Measurements from ENCODE around the gene IMPA2.
A peak's percentile ranks its signal among the peaks of the same experiment; 100 is the strongest.
"Not testable (repeated sequence)": the region's sequence is repeated elsewhere in the genome, so short reads cannot be mapped to it uniquely, and the experiment has no call there.

Gene IMPA2

DNA sequence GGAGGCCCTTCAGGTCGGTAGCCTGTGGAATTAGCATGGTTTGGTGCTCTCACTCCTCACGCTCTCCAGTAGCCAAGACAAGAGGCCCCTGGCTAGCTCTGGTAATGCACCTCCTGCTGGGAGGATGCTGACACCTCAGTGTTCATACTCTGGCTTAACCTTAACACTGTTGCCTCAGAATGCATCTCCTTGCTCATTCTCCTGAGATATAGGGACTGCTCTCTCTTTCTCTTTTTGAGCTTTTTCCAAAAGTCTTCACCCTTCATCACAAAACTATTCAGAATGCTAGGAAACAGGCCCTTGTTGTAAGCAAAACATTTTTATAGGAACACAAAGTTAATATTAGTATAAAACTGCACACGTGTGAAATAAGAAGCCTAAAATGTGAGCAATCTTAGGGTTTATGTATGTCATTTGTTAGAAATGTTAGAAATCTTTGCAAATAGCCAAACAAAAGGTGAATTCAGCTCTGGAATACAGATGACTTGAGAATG lies 17.3 kb upstream of the IMPA2 start:
- no peak for DNase-seq

DNA sequence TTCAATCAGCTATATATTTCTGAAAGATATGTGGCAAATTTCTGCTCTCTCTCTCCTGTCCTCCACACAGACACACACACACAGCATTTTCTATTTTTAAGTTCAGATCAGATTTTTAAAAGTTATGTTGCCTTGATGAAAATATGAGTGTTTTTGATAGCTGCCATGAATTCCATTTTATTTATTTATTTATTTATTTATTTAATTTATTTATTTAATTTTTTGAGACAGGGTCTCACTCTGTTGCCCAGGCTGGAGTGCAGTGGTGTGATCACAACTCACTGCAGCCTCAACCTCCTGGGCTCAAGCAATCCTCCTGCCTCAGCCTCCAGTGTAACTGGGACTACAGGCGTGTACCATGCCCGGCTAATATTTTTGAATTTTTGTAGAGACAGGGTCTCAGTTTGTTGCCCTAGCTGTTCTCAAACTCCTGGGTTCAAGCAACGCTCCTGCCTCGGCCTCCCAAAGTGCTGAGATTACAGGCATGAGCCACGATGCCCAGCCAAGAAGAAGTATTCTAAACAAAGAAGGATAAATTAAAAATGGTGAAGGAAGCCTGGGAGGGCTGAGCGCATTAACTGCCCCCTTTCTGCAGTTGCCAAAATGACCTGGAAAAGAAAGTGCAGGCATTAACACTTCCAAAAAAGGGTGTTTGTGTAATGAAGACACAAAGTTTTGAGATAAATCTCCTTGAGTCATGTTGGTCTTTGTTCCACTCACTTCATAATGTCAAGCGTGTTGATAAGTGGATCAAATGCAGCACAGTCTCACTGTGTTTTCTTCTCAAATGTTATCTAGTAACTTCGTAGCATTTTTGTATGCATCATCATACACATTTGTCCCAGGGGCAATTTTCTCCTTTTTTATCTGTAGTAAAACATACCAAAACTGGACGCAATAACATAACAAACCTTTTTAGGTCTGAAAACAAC lies 11.1 kb upstream of the IMPA2 start:
- DNase-seq, result no peak

DNA sequence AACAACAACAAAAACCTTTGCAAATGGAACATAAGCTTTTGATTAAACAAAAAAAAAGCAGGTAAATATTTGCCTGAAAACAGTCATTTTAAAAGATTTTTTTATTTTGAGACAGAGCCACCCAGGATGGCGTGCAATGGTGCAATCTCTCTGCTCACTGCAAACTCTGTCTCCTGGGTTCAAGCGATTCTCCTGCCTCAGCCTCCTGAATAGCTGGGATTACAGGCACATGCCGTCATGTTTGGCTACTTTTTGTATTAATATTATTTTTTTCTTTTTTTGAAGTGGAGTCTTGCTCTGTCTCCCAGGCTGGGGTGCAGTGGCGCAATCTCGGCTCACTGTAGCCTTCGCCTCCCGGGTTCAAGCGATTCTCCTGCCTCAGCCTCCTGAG lies 10.5 kb upstream of the IMPA2 start:
- DNase-seq, result not testable (repeated sequence)

DNA sequence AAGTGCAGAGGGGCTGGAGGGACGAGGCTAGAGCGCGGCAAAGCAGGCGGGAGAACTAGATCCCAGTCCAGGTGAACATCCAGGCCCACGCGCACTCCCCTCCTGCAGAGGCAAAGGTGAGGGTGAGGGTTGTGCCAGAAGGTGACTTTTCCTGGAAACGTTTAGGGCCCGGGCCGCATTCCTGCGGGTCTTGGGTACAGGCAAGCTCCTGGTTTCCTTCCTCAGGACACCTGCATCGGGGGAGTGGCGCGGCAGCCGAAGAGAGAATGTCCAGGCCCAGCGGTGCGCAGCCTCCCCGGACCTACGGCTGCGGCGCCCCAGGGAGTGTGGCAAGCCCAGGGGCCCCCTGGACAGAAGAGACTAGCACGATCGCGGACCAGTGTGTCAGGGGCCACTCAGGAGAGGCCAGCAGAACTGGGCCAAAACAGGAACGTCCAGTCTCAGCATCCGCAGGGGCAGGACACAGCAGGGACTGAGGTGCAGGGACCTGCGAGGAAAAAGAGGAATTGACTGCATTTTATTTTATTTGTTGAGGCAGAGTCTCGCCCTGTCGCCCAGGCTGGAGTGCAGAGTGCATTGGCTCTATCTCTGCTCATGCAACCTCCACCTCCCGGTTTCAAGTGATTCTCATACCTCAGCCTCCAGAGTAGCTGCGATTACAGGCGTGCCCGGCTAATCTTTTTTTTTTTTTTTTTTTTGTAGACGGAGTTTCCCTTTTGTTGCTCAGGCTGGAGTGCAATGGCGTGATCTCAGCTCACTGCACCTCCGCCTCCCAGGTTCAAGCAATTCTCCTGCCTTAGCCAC lies 8.7 kb upstream of the IMPA2 start:
- no peak for DNase-seq

DNA sequence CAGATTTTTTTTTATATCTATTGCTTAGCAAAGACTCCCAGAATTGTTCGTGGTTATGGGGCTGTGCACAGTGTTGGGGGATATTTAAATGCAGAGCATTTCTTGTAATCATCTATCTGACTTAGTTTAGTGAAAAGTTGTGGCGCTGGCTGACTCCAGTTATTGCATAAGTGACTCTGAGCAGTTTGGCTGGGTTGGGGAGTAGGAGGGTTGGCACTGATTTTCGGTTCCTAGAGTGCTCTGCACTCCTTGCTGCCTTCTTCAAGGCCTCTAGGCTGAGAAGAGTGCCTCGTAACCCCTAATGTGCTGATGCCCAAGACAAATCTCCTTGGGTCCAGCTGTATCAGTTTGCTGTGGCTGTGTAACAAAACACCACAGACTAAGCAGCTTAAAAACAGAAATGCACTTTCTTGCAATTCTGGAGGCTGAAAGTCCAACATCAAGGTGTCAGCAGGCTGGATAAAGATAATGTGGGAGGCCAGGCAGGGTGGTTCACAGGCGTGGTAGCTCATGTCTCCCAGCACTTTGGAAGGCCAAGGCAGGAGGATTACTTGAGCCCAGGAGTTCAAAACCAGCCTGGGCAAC lies 6.5 kb upstream of the IMPA2 start:
- no peak for DNase-seq

DNA sequence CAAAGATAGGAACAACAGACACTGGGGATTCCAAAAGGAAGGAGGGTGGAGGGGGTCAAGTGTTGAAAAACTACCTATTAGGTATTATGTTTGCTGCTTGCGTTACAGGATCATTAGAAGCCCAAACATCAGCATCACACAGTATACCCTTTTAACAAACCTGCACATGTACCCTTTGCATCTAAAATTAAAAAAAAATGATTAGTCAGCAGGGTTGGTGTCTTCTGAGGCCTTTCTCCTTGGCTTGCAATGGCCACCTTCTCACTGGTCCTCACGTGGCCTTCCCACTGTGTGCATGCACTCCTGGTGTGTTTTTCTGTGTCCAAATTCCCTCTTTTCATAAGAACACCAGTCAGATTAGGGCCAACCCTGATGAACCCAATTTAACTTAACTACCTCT lies 5.6 kb upstream of the IMPA2 start:
- DNase-seq, result no peak

DNA sequence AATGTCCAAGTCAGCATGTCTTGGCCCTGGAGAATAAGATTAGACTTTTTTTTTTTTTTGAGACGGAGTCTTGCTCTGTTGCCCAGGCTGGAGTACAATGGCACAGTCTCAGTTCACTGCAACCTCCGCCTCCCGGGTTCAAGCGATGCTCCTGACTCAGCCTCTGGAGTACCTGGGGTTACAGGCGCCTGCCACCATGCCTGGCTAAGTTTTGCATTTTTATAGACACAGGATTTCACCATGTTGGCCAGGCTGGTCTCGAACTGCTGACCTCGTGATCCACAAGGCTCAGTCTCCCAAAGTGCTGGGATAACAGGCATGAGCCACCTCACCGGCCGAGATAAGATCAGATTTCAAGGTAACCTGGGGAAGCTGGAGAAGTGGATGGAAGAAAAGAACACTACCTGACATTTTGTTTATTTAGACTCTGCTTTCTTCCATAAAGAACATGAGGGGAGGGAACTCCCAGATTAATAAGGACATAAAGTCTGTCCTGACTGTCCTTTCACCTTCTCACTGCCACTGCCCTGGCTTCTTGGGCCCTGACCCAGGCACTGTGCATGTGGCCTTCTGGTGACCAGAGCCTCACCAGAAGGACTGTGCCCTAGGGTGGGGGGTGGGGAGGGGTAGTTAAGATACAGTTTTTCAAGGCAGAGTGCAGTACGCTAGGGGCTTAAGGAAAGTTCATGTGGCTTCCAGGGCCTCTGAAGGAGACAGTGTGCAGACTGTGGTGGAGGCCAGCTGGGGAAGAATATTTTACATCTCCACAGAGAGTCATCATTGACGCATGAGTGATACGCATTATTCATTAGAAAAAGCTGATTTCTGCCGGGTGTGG lies 4.8 kb upstream of the IMPA2 start:
- DNase-seq, result no peak

DNA sequence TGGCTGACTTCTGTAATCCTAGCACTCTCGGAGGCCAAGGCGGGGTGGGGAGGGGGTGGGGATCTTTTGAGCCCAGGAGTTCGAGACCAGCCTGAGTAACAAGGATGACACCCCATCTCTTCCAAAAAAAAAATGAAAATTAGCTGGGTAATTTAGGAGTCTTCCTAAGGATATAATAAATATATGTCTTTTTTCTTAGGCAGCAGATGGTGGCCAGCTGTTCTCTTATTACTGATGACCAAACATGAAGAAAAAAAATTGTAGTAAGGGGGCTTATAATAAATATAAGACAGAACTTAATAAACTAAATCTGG lies 4.2 kb upstream of the IMPA2 start:
- no peak for DNase-seq

DNA sequence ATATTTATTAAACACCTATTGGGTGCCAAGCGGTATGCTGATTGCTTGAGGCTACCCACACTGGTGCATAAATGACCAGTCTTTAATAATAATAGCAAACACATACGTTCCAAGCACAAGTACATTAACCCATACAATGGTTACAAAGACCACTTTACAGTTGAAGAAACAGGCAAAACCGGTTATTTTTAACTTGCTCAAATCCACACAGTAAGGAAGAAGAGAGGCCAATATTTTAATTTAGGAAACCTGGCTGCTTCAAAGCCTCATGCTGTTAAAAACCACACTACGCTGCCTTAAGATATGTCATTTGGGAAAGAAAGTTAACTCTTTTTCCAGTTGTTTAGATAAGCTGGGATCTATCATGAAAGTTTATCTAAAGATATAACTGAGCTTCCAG lies 2.4 kb upstream of the IMPA2 start:
- no peak for DNase-seq

DNA sequence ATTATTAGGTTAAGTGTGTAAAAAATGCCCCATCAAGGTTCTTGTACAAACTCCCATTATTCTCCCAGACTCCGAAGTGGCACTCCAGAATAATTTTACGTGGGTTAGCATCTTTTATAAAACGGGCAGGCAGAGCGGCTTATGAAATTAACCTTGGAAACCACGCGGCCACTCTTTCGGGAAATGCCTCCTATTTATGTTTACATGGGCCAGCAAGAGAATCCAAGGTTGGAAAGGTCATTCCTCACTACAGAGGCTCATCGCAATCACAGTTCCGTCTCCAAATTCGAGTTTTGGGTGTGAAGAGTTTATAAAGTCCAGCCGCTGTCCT lies 1.2 kb upstream of the IMPA2 start:
- DNase-seq, result no peak

DNA sequence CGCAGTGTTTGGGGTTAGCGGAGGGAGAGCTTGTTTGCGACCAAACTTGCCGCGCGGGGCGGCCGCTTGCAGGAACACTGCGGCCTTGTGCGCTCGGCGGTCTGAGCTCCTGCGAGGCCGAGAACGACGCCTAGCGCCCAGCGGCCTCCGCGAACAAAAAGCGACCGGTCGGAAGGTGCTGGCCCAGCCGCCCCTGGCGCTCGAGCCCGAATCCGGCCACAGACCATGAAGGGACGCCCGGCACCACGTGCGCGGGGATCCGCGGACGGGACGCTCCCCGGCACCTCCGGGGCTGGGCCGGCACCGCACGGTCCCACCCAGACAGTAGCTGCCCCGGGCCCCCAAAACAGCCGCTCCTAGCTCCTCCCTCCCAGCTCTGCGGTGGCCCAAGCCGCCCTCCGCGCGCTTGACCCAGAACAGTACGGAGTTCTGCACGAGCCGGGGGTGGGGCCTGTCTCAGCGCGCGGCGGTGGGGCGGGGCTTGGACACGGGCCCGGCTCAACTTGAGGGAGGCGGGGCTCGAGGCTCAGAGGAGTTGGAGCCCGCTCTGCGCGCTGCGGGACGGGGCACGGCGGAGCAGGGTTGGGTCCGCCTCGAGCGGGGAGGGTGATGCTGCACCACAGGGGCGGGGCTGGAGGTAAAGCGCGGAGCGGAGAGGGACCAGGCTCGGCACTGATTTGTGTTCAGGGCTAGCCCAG lies 664 bp upstream of the IMPA2 start:
- DNase-seq, result peak; percentile 72

DNA sequence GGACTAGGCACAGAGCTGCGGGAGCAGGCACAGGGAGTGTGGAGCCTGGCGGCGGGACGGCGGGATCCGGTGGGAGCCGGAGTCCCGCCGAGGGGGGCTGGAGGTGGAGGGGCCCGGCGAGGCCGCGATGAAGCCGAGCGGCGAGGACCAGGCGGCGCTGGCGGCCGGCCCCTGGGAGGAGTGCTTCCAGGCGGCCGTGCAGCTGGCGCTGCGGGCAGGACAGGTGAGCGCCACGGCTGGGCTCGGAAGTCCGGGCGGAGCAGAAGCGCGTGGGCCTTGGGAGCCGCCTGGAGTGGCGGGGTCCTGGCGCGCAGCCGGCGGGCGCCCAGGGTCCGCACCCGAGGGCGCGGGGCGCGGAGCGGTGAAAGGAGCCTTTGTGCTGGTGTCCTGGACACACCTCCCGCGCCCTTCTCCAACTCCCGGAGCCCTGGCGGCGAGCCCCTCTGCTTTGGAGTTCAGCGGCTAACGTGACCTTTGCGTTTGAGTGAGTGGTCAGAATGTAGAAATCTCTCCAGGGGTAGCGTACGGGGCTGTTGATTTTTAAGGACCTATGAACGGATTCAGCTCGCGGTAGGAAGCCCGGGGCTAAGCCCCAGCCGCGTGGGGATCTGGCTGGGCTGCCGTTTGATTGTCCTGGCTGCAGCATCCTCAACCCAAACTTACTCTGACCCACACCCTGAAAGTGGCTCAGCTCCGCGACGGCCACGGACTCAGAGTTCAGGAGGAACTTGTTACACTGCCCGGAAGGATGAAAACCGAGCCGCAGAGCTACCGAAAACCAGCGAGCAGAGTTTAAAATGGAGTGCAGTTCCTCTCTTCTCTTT lies 448 bp downstream of the IMPA2 start:
- no peak for DNase-seq

DNA sequence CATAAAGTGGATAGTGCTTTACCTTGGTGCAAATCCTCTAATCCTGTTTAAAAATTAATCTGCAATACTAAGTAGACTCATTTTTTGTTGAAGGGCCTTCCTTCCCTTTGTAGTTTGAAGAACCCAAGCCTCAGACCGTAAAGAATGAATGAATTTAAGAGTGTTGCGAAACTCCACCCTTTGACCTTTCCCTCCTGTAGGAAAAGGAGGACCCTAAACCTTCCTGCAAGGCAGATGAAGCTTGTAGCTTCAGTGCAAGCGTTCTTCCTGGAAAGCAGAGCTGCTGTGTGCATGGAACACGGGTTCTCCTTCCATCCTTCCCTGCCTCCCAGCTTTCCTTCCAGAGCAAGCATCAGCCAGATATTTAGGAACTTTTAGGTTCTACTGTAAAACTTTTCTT lies 1.7 kb downstream of the IMPA2 start:
- DNase-seq, result no peak

DNA sequence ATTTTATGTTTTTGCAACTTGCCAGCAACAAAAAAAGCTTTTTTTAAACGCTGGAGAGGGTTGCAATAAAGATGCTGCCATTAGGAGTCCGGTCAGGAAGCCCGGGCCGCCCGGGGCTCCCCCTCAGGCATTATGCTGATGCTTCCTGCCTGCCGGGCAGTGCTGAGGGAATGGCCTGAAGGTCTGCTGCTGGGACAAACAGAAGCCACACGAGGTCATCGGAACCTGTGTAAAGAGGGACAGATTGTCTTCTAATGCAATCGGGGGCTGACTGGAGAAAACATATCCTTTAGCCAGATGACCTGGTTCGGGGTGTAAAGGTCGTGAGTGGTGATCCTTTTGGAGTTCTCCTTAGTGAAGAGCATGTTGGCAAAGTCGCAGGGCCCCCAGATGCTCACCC lies 2.3 kb downstream of the IMPA2 start:
- DNase-seq, result no peak

DNA sequence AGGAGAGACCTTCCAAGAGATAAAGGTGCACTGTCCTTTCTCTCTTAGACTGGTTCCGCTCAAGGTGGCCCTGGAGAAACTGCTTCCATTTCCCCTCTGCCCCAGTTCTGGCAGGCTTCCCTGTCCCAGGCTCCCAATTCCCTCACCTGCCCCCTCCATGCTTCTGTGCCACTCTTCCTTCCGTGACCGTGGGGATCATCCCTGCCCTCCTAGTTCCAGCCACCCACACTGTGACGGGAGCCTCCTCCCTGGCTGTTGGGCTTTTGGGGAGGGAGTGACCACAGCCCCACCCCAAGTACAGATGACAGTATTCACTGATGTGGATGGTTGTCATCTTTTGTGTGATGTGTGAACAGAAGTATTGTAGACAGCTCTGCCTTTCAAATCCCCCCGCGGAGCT lies 2.8 kb downstream of the IMPA2 start:
- DNase-seq, result no peak

DNA sequence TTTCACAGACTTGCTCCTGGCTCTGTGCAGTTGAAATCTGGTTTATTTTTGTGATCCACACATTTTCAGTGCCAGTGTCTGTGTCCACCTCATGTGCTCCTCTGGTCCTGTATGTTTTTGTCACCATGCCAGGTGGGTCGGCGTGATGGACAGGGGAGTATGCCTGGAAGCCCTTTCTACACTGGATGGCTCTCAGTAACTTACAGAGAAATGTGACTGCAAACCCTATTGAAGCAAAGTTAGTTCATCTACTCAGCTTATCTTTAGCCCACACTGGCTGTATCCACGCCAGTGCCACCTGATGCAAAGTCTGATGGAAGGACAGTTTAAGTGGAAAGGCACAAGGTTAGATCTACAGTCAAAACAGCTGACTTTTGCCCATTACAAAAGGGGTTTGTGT lies 4.3 kb downstream of the IMPA2 start:
- no peak for DNase-seq

DNA sequence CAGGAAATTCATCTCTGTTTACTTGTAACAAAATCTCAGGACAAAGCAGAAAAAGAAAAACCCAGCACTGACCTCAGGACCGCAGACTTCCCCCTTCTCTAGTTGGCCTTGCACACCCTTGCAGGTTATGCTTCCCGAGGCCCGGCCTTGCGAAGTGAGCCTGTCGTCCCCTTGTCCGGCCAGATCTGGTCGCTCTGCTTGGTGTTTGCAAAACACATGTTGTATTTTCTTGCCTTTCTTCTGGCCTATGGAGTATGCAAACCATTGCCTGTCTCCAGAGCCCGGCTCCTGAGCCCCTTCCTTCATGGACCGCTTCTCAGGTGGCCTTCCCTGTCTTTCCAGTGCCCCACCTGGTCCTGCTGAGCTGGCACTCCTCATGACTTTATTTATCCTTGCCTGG lies 4.8 kb downstream of the IMPA2 start:
- no peak for DNase-seq

DNA sequence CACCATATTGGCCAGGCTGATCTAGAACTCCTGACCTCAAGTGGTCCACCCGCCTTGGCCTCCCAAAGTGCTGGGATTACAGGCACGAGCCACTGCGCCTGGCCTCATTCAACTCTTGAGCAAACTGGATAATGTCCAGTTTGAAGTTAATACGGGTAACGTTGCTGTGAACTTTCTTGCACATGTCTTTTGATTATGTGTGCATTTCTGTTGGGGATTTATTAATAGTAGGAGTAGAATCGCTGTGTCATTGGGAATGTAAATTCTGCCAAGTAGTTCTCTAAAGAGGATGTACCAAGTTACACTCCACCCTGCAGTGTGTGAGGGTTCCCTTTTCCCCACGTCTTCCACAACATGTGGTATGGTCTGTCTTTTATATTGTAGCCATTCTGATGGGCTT lies 6.2 kb downstream of the IMPA2 start:
- DNase-seq, result no peak

DNA sequence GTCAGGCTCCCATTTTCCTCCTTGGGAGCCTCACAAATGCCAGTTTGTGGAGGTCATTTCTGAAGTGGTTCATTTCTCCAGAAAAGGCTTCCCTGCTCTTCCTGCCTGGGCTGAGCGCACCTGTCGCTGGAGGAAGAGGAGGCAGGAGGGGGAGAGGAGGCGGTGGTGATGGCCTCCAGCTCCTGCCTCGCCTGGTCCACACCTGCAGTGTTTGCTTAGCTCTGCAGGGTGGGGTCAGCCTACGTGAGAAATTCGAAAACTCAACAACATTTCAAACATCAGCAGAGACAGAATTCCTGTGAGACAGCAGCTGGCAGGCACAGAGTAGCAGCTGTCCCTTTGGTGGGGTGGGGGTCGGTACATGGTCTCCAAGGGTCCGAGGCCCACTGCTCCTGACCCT lies 7.9 kb downstream of the IMPA2 start:
- no peak for DNase-seq

DNA sequence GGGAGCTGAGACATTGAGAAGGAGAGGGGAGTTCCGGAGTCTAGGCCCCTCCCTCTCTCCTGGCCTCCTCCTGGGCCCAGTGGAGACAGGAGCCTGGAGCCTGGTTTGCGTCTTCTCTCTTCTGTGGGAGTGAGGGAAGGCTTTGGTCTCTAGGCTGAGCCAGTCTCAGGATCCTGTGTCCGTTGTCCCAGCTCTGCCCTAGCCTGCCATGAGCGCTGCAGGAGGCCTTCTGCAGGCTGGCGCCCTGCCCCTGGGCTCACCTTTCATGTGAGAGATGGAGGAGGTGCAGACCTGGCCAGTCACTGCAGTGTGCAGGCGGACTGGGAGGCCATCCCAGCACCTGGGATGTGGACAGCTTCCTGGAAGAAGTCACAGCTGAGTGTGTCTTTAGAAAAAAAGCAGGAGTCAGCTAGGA lies 8.7 kb downstream of the IMPA2 start:
- DNase-seq, result no peak

DNA sequence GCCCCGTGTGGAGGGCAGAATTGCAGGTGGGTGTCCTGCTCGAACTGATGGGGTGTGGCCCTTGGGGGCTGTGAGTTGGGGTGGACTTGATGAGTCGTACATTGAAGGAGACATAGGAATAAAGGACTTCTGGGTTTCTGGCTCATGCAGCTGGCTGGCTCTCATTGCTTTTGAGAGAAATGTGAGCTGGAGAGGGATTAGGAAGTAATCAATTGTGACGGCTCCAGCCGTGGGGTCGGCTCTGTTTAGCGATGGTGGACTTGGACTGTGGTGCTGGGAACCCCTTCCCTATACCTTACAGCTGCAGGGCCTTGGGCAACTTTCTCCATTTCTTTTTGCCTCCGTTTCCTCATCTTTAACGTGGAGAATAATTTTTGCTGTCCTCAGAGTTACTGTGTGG lies 9.2 kb downstream of the IMPA2 start:
- DNase-seq, result no peak

All from KG1 (cell line).